Inferior parietal cortex (tissue), 1 donor: ENCODE results near the gene HOXA10.
A peak's percentile ranks its signal among the peaks of the same experiment; 100 is the strongest.

Experiments
- DNase-seq: peaks from one replicate; pipeline ENCODE4 v3.0.0-alpha.2; 2016; ENCODE audit errors: extremely low spot score

Gene HOXA10

GRCh38 chr7:27179503-27180430, 5.6 kb upstream of the HOXA10 start:
- peak; percentile 19 for DNase-seq

GRCh38 chr7:27179030-27179429, 4.9 kb upstream of the HOXA10 start:
- DNase-seq = no peak

- DNase-seq = no peak
Observed at GRCh38 chr7:27178366-27178765, 4.2 kb upstream of the HOXA10 start.

GRCh38 chr7:27177795-27178320, 3.7 kb upstream of the HOXA10 start:
- DNase-seq = no peak

- no peak for DNase-seq
Observed at GRCh38 chr7:27176962-27177794, 3.1 kb upstream of the HOXA10 start.

GRCh38 chr7:27176524-27176845, 2.4 kb upstream of the HOXA10 start:
- DNase-seq = no peak

GRCh38 chr7:27175626-27176523, 1.8 kb upstream of the HOXA10 start:
- DNase-seq = no peak

- no peak for DNase-seq
Observed at GRCh38 chr7:27174874-27175625, 930 bp upstream of the HOXA10 start.

- no peak for DNase-seq
Observed at GRCh38 chr7:27173511-27173955, 587 bp downstream of the HOXA10 start.

- DNase-seq = no peak
Observed at GRCh38 chr7:27172823-27173510, 1.2 kb downstream of the HOXA10 start.

- no peak for DNase-seq
Observed at GRCh38 chr7:27172315-27172774, 1.8 kb downstream of the HOXA10 start.

- no peak for DNase-seq
Observed at GRCh38 chr7:27171637-27172314, 2.3 kb downstream of the HOXA10 start.

- no peak for DNase-seq
Observed at GRCh38 chr7:27171325-27171636, 2.8 kb downstream of the HOXA10 start.

GRCh38 chr7:27170426-27171324, 3.4 kb downstream of the HOXA10 start:
- DNase-seq = no peak

GRCh38 chr7:27169658-27170425, 4.3 kb downstream of the HOXA10 start:
- DNase-seq = no peak

GRCh38 chr7:27168265-27168947, 5.7 kb downstream of the HOXA10 start:
- DNase-seq = no peak

GRCh38 chr7:27167916-27168264, 6.2 kb downstream of the HOXA10 start:
- no peak for DNase-seq
